ENCODE measurements around the gene RBM20. TPM values are rescaled to one million over a fixed set of nuclear protein-coding genes. Genes with fewer than 3 reads are reported as not detected.

Gene RBM20
- total and polyA plus RNA-seq, 2 experiments from 2014 or later, result 0.05 to 0.17 TPM

GRCh38 chr10:110804376-110804775, 160.2 kb downstream of the RBM20 start (continued):
- no peak for TF ChIP-seq ZNF462 (CRISPR knock-in tag; IDR thresholded peaks at IDR 0.05)
- no peak for TF ChIP-seq ETS1 (IDR thresholded peaks at IDR 0.05)
- TF ChIP-seq CREB1 (CRISPR knock-in tag; IDR thresholded peaks at IDR 0.05; ENCODE audit: low read depth), result no peak
- TF ChIP-seq REST (IDR thresholded peaks at IDR 0.05; ENCODE audit: unreplicated experiment), result no peak
- TF ChIP-seq STAT1 (IDR thresholded peaks at IDR 0.05; ENCODE audit: unreplicated experiment), result no peak
- TF ChIP-seq NANOG (IDR thresholded peaks at IDR 0.05; ENCODE audit: borderline replicate concordance), result no peak
- no peak for TF ChIP-seq ZNF114 (CRISPR knock-in tag; IDR thresholded peaks at IDR 0.05)
- TF ChIP-seq EZH2 (IDR thresholded peaks at IDR 0.05; ENCODE audit: low read depth, unreplicated experiment), result no peak
- TF ChIP-seq ZNF331 (CRISPR knock-in tag; IDR thresholded peaks at IDR 0.05; ENCODE audit: low read depth), result no peak
- no peak for TF ChIP-seq EZH2phosphoT487 (IDR thresholded peaks at IDR 0.05; ENCODE audit: unreplicated experiment)

Data from GM23338 (cell line).